ENCODE results near the gene C17orf113.

DNA sequence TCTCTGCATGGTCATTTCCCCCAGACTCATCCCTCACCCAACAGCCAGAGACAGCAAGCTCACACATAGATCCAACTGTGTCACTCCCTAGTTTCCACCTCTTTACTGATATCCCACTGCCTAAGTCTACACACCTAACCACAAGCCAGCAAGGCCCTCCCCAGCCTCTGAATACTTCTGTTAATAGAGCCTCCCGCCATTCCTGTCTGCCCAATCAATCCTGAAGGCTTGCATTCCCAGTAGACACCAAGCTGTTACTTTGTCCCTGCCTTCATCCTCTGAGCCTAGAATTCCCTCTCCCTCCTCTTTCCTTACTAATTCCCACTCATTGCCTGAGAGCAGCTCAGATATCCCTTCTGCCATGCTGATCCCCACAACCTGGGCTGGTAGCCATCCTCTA, 4.7 kb downstream of the C17orf113 start:
- TF ChIP-seq CTCF (IDR thresholded peaks at IDR 0.05; ENCODE audit: low read depth, low read length, poor library complexity, severe bottlenecking), result no peak
- TF ChIP-seq EZH2phosphoT487 (IDR thresholded peaks at IDR 0.05; ENCODE audit: borderline replicate concordance, low read length), result no peak

Data from DOHH2 (cell line).